ENCODE data around the gene RNF207. TPM values are rescaled to one million over a fixed set of nuclear protein-coding genes. Genes with fewer than 3 reads are reported as not detected.

The RNF207 gene
- total and polyA plus RNA-seq, 2 of the 13 experiments (the other 11 are each of a cell fraction or from before 2014, with no cell fraction given), result 9.8 to 15.9 TPM

- TF ChIP-seq ZBTB40 (IDR thresholded peaks at IDR 0.05) (no peak), ZBTB40 (CRISPR knock-in tag; IDR thresholded peaks at IDR 0.05) (peak; percentile 78), NPAS2 (CRISPR knock-in tag; IDR thresholded peaks at IDR 0.05; ENCODE audit: borderline replicate concordance) (no peak), SOX5 (CRISPR knock-in tag; IDR thresholded peaks at IDR 0.05; ENCODE audit: borderline replicate concordance) (0 out of 2 replicates have a peak, but pooled peaks have one; percentile 48), PHF5A (CRISPR knock-in tag; IDR thresholded peaks at IDR 0.05; ENCODE audit: low read depth, unreplicated experiment) (peak; percentile 28), WIZ (CRISPR knock-in tag; IDR thresholded peaks at IDR 0.05) (no peak), ZNF414 (CRISPR knock-in tag; IDR thresholded peaks at IDR 0.05) (peak; percentile 77; the same call in 1 of the 2 replicates), FOSL2 (CRISPR knock-in tag; IDR thresholded peaks at IDR 0.05) (peak; percentile 42), ZFP41 (CRISPR knock-in tag; IDR thresholded peaks at IDR 0.05; ENCODE audit: borderline replicate concordance) (no peak; the same call in 1 of the 2 replicates), SP4 (CRISPR knock-in tag; IDR thresholded peaks at IDR 0.05) (peak; percentile 99), ZNF552 (CRISPR knock-in tag; IDR thresholded peaks at IDR 0.05; ENCODE audit: borderline replicate concordance) (peak; percentile 60), SYNCRIP (IDR thresholded peaks at IDR 0.05; ENCODE audit: insufficient read depth, low read depth, low read length) (no peak), TBL1XR1 (IDR thresholded peaks at IDR 0.05; ENCODE audit: borderline replicate concordance, low read length, partially characterized antibody) (no peak), TFDP2 (CRISPR knock-in tag; IDR thresholded peaks at IDR 0.05) (peak; percentile 61; the same call in 1 of the 2 replicates)
Measured at GRCh38 chr1:6199298-6200187, 6.4 kb upstream of the RNF207 start, which contains the start of gene RPL22 (continued).
